Esophagus squamous epithelium (tissue), 4 donors: ENCODE measurements around the gene ZNRF3.

Experiments
- CTCF ChIP-seq, 6 experiments: fragments of 450-650 bp in 4 of 6; fragments of 200-600 bp in 2 of 6; sonication (generic) in 2 of 6; IDR thresholded peaks; one replicate each; pipeline ENCODE4 v1.5.1; 2016 to 2019; ENCODE audit warnings: antibody characterized with exemption in 6 of 6, mild to moderate bottlenecking in 4 of 6, moderate library complexity in 4 of 6
- POLR2A ChIP-seq, 4 donors: fragments of 450-650 bp; IDR thresholded peaks; one replicate each; pipeline ENCODE4 v1.6.1; 2017; ENCODE audit warnings: antibody characterized with exemption in 4 of 4, mild to moderate bottlenecking in 4 of 4, moderate library complexity in 3 of 4

DNA sequence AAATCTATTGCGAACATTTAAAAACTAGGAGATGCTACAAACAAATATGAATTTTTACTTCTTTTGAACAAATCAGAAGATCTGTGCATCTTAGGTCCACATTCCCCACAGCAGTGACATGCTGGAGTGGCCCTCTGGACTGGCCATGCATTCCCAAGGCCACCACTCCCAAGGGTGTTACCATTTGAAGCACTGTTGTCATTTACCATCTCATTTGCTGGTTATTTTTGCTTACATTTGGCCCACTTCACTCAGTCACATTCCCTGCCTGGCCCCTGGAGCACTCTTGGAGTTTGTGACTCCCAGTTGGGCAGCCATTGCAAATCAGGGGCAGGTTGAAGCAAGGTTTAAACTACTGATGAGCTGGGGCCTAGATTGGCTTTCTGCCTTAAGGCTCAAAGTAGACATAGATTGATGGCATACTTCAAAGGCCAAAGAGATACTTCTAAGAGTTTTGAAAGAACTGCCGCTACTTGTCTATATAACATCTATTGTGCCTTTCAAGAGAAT lies 8.5 kb upstream of the ZNRF3 start:
- TF ChIP-seq POLR2A (IDR thresholded peaks at IDR 0.05) (no peak), CTCF (IDR thresholded peaks at IDR 0.05) (no peak)
